Fibroblast of skin of back (primary cell): ENCODE measurements around the gene INSRR.

Experiments
- DNase-seq: peaks from one replicate; pipeline ENCODE4 v3.0.0-alpha.2; 2013

Gene INSRR

GRCh38 chr1:156804572-156805243 is 54.2 kb downstream of the INSRR start:
- DNase-seq = no peak

GRCh38 chr1:156804026-156804425 is 54.9 kb downstream of the INSRR start:
- no peak for DNase-seq

- DNase-seq = no peak
These were observed 55.6 kb downstream of the INSRR start for GRCh38 chr1:156803086-156803851.

GRCh38 chr1:156802421-156802935 is 56.4 kb downstream of the INSRR start:
- no peak for DNase-seq

- peak; percentile 24 for DNase-seq
These were observed 57.4 kb downstream of the INSRR start for GRCh38 chr1:156801409-156802121.

GRCh38 chr1:156797212-156797871 is 61.6 kb downstream of the INSRR start:
- DNase-seq = peak; percentile 51

- DNase-seq = no peak
These were observed 62.4 kb downstream of the INSRR start for GRCh38 chr1:156796340-156797097.

GRCh38 chr1:156795787-156796186 is 63.1 kb downstream of the INSRR start:
- DNase-seq = no peak

GRCh38 chr1:156795374-156795733 is 63.6 kb downstream of the INSRR start:
- no peak for DNase-seq

GRCh38 chr1:156794506-156795373 is 64.2 kb downstream of the INSRR start:
- no peak for DNase-seq
